Endothelial cell of umbilical vein (primary cell): Measurements from ENCODE around the gene POU6F2.

Experiments used
- EZH2 ChIP-seq: IDR thresholded peaks from 2 replicates; pipeline ENCODE4 v1.6.1; 2012; ENCODE audit warnings: borderline replicate concordance, low read depth, mild to moderate bottlenecking, moderate library complexity, low read length, inconsistent platforms; ENCODE audit not compliant: severe bottlenecking
- POLR2AphosphoS5 ChIP-seq: IDR thresholded peaks from 2 replicates; pipeline ENCODE4 v1.6.1; 2012; ENCODE audit warnings: low read depth, mild to moderate bottlenecking, control low read depth, low read length, moderate library complexity; ENCODE audit not compliant: insufficient read depth
- TF ChIP-seq, protein P1 (sequence below), 2 donors: IDR thresholded peaks; 1 replicate in 1 of 2; 2 replicates in 1 of 2; pipeline ENCODE4 v1.5.1; 2011; ENCODE audit warnings: low read length in 2 of 2, mild to moderate bottlenecking in 2 of 2, moderate library complexity in 2 of 2, control low read depth in 1 of 2, inconsistent platforms in 1 of 2, low read depth in 1 of 2; ENCODE audit not compliant: insufficient read depth in 1 of 2; ENCODE audit errors: extremely low read depth in 1 of 2

GRCh38 chr7:39402034-39402433 is 424.3 kb downstream of the POU6F2 start:
- TF ChIP-seq EZH2 (no peak), POLR2AphosphoS5 (no peak)
- TF ChIP-seq, protein P1, sequence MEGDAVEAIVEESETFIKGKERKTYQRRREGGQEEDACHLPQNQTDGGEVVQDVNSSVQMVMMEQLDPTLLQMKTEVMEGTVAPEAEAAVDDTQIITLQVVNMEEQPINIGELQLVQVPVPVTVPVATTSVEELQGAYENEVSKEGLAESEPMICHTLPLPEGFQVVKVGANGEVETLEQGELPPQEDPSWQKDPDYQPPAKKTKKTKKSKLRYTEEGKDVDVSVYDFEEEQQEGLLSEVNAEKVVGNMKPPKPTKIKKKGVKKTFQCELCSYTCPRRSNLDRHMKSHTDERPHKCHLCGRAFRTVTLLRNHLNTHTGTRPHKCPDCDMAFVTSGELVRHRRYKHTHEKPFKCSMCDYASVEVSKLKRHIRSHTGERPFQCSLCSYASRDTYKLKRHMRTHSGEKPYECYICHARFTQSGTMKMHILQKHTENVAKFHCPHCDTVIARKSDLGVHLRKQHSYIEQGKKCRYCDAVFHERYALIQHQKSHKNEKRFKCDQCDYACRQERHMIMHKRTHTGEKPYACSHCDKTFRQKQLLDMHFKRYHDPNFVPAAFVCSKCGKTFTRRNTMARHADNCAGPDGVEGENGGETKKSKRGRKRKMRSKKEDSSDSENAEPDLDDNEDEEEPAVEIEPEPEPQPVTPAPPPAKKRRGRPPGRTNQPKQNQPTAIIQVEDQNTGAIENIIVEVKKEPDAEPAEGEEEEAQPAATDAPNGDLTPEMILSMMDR (IDR thresholded peaks at IDR 0.05; ENCODE audit: extremely low read depth in 1 of 2, insufficient read depth in 1 of 2, low read depth in 1 of 2, low read length in 2 of 2): no peak
